Osteoblast (primary cell): Measurements from ENCODE around the gene LMNTD1. TPM values are rescaled to one million over a fixed set of nuclear protein-coding genes. Genes with fewer than 3 reads are reported as not detected.
"Not testable (repeated sequence)": the region's sequence is repeated elsewhere in the genome, so short reads cannot be mapped to it uniquely, and the experiment has no call there.

Source experiments
- DNase-seq: peaks from one replicate; pipeline ENCODE4 v3.0.0; 2011; ENCODE audit warnings: low spot score, mixed read lengths; ENCODE audit not compliant: insufficient read length; ENCODE audit errors: missing footprints
- H2AFZ ChIP-seq: 2 replicates; pipeline ENCODE4 v1.6.0; 2011; ENCODE audit warnings: mild to moderate bottlenecking, low read length
- H3K27ac ChIP-seq: 2 replicates; pipeline ENCODE4 v1.5.1; 2011; ENCODE audit warnings: mild to moderate bottlenecking, low read depth, low read length, moderate library complexity
- H3K27me3 ChIP-seq: 2 replicates; pipeline ENCODE4 v1.6.0; 2012; ENCODE audit warnings: mild to moderate bottlenecking, control low read depth, inconsistent platforms, low read length, moderate library complexity; ENCODE audit not compliant: insufficient read depth
- H3K36me3 ChIP-seq: 2 replicates; pipeline ENCODE4 v1.5.1; 2011; ENCODE audit warnings: mild to moderate bottlenecking, low read length, control low read depth, moderate library complexity; ENCODE audit not compliant: insufficient read depth
- H3K4me1 ChIP-seq: 2 replicates; pipeline ENCODE4 v1.5.1; 2011; ENCODE audit warnings: mild to moderate bottlenecking, low read length, control low read depth, moderate library complexity; ENCODE audit not compliant: insufficient read depth
- H3K4me2 ChIP-seq: 2 replicates; pipeline ENCODE4 v1.6.0; 2011; ENCODE audit warnings: mild to moderate bottlenecking, low read length; ENCODE audit not compliant: insufficient read depth
- H3K4me3 ChIP-seq: fragments of 200-600 bp; sonication (generic); 3 replicates; pipeline ENCODE4 v1.5.1; 2012; ENCODE audit warnings: mild to moderate bottlenecking, low read length, inconsistent platforms; ENCODE audit not compliant: insufficient read depth
- H3K79me2 ChIP-seq: 2 replicates; pipeline ENCODE4 v1.6.0; 2012; ENCODE audit warnings: mild to moderate bottlenecking, low read length, control low read depth, inconsistent platforms; ENCODE audit not compliant: insufficient read depth
- H3K9me3 ChIP-seq: 2 replicates; pipeline ENCODE4 v1.5.1; 2011; ENCODE audit warnings: low read depth, low read length, control low read depth
- H4K20me1 ChIP-seq: 2 replicates; pipeline ENCODE4 v1.6.0; 2012; ENCODE audit warnings: mild to moderate bottlenecking, low read length, control low read depth; ENCODE audit not compliant: insufficient read depth
- total RNA-seq: library from RNA; depleted of rRNA; stranded (reverse); fragments of >200 nt; gene quantifications from 2 replicates; pipeline ENCODE4 v1.2.3, GENCODE V29; 2012
- TF ChIP-seq, protein P1 (sequence below): IDR thresholded peaks from 2 replicates; pipeline ENCODE4 v1.5.1; 2011; ENCODE audit warnings: mild to moderate bottlenecking, low read depth, low read length, moderate library complexity; ENCODE audit errors: extremely low read depth

Gene LMNTD1, protein sequence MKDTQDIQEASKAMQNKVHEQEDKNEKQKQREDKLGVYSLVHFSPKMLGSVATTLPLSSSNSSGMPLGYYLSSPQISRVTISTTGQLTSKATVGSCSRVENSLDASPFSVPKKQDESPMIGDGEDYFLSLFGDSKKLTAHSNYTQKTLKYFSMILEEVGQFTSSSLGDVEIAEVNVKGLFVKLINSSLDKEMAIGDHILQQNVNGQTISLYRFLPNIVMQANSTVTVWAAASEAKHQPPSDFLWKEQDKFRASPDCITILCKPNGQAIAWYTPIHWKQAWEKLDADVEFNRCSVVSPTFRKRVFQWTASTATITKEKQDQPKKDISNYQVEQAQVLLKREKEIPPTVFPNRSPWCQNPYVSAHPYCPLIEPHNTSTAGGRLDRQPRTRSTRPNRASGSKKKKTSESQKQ
- not detected in 2 replicates for total RNA-seq

DNA sequence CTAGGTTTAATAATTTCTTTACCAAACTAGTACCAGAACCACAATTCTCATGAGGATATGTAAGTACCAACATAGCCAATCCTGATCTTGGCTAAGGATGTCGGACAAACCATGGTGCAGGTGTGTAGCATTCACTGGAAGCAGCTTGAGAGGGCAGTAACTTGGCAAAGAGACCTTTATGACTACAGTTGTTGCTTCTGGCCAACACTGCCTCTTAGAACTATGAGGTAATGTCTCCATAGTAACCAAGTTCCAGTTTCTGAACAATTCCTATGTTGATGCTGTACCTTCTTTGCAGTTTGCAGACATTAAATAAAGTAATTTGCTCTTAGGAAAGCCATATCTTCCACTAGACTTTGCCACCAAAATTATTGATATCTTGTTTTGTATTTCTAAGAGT is at the start of gene LMNTD1:
TSS of gene LMNTD1 (minus strand) at position 186 of the 400 bp plus-strand sequence. CDS start 324 bp downstream, outside the sequence.
- Histone ChIP-seq H3K36me3 (no peaks in the 10 kb centered on the region), H3K9me3 (no peaks in the 10 kb centered on the region), H3K4me1 (peaks cover 17% of the 10 kb centered on the region), H3K27me3 (no peaks in the 10 kb centered on the region), H3K27ac (peak within 1 kb of the TSS; percentile 79), H4K20me1 (no peaks in the 10 kb centered on the region), H2AFZ (no peak within 1 kb of the TSS), H3K4me3 (no peak within 1 kb of the TSS), H3K79me2 (no peaks in the 10 kb centered on the region), H3K4me2 (peak within 1 kb of the TSS; percentile 44)
- TF ChIP-seq, protein P1, sequence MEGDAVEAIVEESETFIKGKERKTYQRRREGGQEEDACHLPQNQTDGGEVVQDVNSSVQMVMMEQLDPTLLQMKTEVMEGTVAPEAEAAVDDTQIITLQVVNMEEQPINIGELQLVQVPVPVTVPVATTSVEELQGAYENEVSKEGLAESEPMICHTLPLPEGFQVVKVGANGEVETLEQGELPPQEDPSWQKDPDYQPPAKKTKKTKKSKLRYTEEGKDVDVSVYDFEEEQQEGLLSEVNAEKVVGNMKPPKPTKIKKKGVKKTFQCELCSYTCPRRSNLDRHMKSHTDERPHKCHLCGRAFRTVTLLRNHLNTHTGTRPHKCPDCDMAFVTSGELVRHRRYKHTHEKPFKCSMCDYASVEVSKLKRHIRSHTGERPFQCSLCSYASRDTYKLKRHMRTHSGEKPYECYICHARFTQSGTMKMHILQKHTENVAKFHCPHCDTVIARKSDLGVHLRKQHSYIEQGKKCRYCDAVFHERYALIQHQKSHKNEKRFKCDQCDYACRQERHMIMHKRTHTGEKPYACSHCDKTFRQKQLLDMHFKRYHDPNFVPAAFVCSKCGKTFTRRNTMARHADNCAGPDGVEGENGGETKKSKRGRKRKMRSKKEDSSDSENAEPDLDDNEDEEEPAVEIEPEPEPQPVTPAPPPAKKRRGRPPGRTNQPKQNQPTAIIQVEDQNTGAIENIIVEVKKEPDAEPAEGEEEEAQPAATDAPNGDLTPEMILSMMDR, result no peak
- DNase-seq, result peak; percentile 76

DNA sequence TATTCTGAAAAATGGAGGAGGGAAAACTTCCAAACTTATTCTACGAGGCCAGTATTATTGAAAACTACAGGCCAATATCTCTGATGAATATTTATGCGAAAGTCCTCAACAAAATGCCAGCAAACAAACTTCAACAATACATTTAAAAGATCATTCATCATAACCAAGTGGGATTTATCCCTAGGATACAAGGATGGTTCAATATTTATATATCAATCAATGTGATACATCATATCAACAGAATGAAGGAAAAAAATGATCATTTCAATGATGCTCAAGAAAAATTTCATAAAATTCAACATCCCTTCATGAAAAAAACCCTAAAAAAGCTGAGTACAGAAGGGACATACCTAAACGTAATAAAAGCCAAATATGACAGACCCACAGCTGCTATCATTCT is 45.9 kb upstream of the LMNTD1 start:
- Histone ChIP-seq H3K79me2 (no peaks in the 10 kb centered on the region), H3K4me2 (no peak overlapping the region), H3K27me3 (no peaks in the 10 kb centered on the region), H4K20me1 (no peaks in the 10 kb centered on the region), H3K9me3 (no peaks in the 10 kb centered on the region), H3K4me1 (no peaks in the 10 kb centered on the region), H2AFZ (no peak overlapping the region), H3K36me3 (no peaks in the 10 kb centered on the region), H3K4me3 (no peak overlapping the region), H3K27ac (no peak overlapping the region)
- DNase-seq, result no peak
- TF ChIP-seq, protein P1, result no peak

DNA sequence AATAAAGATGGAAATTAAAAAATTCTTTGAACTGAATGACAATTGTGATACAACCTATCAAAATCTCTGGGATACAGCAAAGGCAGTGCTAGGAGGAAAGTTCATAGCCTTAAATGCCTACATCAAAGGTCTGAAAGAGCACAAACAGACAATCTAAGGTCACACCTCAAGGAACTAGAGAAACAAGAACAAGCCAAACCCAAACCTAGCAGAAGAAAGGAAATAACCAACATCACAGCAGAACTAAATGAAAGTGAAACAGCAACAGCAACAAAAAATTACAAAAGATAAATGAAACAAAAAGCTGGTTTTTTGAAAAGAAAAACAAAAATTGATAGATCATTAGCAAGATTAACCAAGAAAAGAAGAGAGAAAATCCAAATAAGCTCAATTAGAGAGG is 42.4 kb upstream of the LMNTD1 start:
- not testable (repeated sequence) for H3K4me2 ChIP-seq, H3K27ac ChIP-seq, H3K4me3 ChIP-seq, H3K79me2 ChIP-seq, H3K4me1 ChIP-seq, H3K9me3 ChIP-seq, H4K20me1 ChIP-seq, H3K36me3 ChIP-seq, H2AFZ ChIP-seq, H3K27me3 ChIP-seq, DNase-seq

DNA sequence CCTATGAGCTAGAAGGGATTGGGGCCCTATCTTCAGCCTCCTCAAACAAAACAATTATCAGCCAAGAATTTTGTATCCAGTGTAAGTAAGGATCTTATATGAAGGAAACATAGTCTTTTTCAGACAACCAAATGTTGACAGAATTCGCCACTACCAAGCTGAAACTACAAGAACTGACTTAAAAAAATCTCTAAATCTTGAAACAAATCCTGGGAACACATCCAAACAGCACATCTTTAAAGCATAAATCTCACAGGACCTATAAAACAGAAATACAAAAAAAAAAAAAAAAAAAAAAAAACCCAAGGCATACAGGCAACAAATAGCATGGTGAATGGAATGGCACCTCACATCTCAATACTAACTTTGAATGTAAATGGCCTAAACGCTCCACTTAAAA is 41.3 kb upstream of the LMNTD1 start:
- Histone ChIP-seq H3K36me3 (no peaks in the 10 kb centered on the region), H4K20me1 (no peaks in the 10 kb centered on the region), H3K4me3 (no peak overlapping the region), H3K27me3 (no peaks in the 10 kb centered on the region), H3K4me1 (peaks cover 9% of the 10 kb centered on the region), H3K9me3 (no peaks in the 10 kb centered on the region), H3K79me2 (no peaks in the 10 kb centered on the region), H3K4me2 (no peak overlapping the region), H2AFZ (no peak overlapping the region), H3K27ac (no peak overlapping the region)
- TF ChIP-seq, protein P1, result no peak
- DNase-seq, result no peak
